DOHH2 (cell line): ENCODE measurements around the gene UPF2.

Source experiments
- H3F3A ChIP-seq: fragments of 200-600 bp; sonication (generic), shearing (Covaris generic); 2 replicates; pipeline ENCODE4 v1.6.0; 2016; ENCODE audit warnings: antibody characterized with exemption, mild to moderate bottlenecking; ENCODE audit not compliant: control insufficient read depth, insufficient read depth
- H3K27ac ChIP-seq: fragments of 200-600 bp; sonication (generic); 2 replicates; pipeline ENCODE4 v1.5.1; 2014; ENCODE audit warnings: low read depth, mild to moderate bottlenecking, low read length, moderate library complexity
- H3K27me3 ChIP-seq: fragments of 200-600 bp; sonication (generic); 2 replicates; pipeline ENCODE4 v1.6.1; 2014; ENCODE audit warnings: mild to moderate bottlenecking, low read length, mixed read lengths; ENCODE audit not compliant: control insufficient read depth
- H3K36me3 ChIP-seq: fragments of 200-600 bp; sonication (generic); 2 replicates; pipeline ENCODE4 v1.6.1; 2014; ENCODE audit warnings: mild to moderate bottlenecking, low read length, moderate library complexity, mixed read lengths; ENCODE audit not compliant: control insufficient read depth
- H3K4me1 ChIP-seq: fragments of 200-600 bp; sonication (generic); 2 replicates; pipeline ENCODE4 v1.6.1; 2014; ENCODE audit warnings: mild to moderate bottlenecking, low read length, mixed read lengths; ENCODE audit not compliant: control insufficient read depth
- H3K4me2 ChIP-seq: fragments of 200-600 bp; sonication (generic); 2 replicates; pipeline ENCODE4 v1.6.0; 2014; ENCODE audit warnings: mild to moderate bottlenecking, low read length, moderate library complexity
- H3K4me3 ChIP-seq: fragments of 200-600 bp; sonication (generic); 2 replicates; pipeline ENCODE4 v1.5.1; 2014; ENCODE audit warnings: mild to moderate bottlenecking, low read length, mixed read lengths
- H3K79me2 ChIP-seq: fragments of 200-600 bp; sonication (generic); 2 replicates; pipeline ENCODE4 v1.6.1; 2014; ENCODE audit warnings: mild to moderate bottlenecking, low read length, mixed read lengths; ENCODE audit not compliant: control insufficient read depth
- H3K9me2 ChIP-seq: fragments of 200-600 bp; sonication (generic); replicated peaks from 2 replicates; pipeline ENCODE4 v1.6.1; 2014; ENCODE audit warnings: mild to moderate bottlenecking, low read length, mixed read lengths; ENCODE audit not compliant: control insufficient read depth
- H3K9me3 ChIP-seq: fragments of 200-600 bp; sonication (generic); 2 replicates; pipeline ENCODE4 v1.6.1; 2014; ENCODE audit warnings: antibody characterized with exemption, low read length, mixed read lengths; ENCODE audit not compliant: control insufficient read depth, insufficient read depth
- H4K20me1 ChIP-seq: fragments of 200-600 bp; sonication (generic); 2 replicates; pipeline ENCODE4 v1.6.0; 2014; ENCODE audit warnings: low read depth, mild to moderate bottlenecking, antibody characterized with exemption, low read length, moderate library complexity; ENCODE audit not compliant: control insufficient read depth, insufficient read depth
- EZH2phosphoT487 ChIP-seq: fragments of 200-600 bp; sonication (generic); IDR thresholded peaks from 2 replicates; pipeline ENCODE4 v1.6.1; 2017; ENCODE audit warnings: borderline replicate concordance, mild to moderate bottlenecking, antibody characterized with exemption, low read length, moderate library complexity, mixed read lengths
- TF ChIP-seq, protein P1 (sequence below): fragments of 200-600 bp; sonication (generic); IDR thresholded peaks from one replicate; pipeline ENCODE4 v1.5.1; 2014; ENCODE audit warnings: antibody characterized with exemption, mild to moderate bottlenecking, low read depth, low read length; ENCODE audit not compliant: poor library complexity, severe bottlenecking

Gene UPF2

DNA sequence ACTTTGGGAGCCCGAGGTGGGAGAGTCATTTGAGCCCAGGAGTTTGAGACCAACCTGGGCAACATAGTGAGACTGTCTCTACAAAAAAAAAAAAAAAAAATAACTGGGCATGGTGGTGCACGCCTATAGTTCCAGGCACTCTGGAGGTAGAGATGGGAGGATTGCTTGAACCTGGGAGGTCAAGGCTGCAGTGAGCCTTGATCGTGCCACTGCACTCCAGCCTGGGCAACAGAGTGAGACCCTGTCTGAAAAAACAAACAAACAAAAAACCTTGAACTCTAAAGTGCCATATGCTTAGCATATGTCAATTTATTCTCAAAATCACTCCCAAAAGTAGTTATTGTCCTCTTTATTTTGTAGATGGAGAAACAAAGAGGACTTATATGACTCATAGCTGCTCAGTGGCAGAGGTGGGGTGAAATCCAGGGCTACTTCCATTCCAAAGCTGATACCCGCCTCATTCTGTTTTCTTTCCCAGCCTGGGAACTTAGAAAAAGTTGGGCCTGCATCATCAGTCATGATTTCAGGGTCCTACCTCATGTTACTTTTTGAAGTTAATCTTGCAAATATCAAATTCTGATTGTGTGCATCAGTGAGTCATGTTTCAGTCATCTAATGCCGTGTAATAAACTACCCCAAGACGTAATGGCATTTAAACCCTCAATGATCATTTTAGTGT lies 39.4 kb upstream of the UPF2 start:
- Histone ChIP-seq H3K9me3 (no peaks in the 10 kb centered on the region), H3K4me2 (no peak overlapping the region), H3F3A (no peaks in the 10 kb centered on the region), H3K27me3 (no peaks in the 10 kb centered on the region), H3K27ac (no peak overlapping the region), H3K79me2 (peaks cover 3% of the 10 kb centered on the region; the same call in 1 of the 2 replicates), H4K20me1 (no peaks in the 10 kb centered on the region), H3K4me3 (no peak overlapping the region), H3K4me1 (peaks cover 22% of the 10 kb centered on the region), H3K36me3 (peaks cover 4% of the 10 kb centered on the region), H3K9me2 (no peaks in the 10 kb centered on the region)
- TF ChIP-seq, protein P1, sequence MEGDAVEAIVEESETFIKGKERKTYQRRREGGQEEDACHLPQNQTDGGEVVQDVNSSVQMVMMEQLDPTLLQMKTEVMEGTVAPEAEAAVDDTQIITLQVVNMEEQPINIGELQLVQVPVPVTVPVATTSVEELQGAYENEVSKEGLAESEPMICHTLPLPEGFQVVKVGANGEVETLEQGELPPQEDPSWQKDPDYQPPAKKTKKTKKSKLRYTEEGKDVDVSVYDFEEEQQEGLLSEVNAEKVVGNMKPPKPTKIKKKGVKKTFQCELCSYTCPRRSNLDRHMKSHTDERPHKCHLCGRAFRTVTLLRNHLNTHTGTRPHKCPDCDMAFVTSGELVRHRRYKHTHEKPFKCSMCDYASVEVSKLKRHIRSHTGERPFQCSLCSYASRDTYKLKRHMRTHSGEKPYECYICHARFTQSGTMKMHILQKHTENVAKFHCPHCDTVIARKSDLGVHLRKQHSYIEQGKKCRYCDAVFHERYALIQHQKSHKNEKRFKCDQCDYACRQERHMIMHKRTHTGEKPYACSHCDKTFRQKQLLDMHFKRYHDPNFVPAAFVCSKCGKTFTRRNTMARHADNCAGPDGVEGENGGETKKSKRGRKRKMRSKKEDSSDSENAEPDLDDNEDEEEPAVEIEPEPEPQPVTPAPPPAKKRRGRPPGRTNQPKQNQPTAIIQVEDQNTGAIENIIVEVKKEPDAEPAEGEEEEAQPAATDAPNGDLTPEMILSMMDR, result no peak
- no peak for TF ChIP-seq EZH2phosphoT487

DNA sequence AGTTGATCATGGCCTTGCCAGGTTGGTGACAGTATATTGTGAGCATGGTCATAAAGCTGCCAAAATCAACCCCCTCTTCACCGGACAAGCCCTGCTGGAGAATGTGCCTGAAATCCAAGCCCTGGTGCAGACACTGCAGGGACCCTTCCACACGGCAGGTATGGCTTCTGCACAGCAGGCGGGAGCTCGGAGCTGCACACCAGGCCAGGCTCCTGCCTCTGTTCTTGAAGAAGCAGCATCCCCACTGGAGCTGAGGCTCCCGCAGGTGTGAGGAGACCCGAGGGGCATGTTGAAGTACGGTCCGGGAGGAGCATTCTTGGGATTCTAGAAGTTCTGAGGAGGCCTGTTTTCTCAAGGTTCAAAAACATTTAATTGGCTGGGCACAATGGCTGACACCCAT lies 38.9 kb upstream of the UPF2 start:
- no peaks in the 10 kb centered on the region for H3K9me3 ChIP-seq
- no peak for TF ChIP-seq EZH2phosphoT487
- TF ChIP-seq, protein P1, result no peak
- no peaks in the 10 kb centered on the region for H4K20me1 ChIP-seq
- no peak overlapping the region for H3K27ac ChIP-seq
- no peak overlapping the region for H3K4me3 ChIP-seq
- peaks cover 4% of the 10 kb centered on the region; the same call in 1 of the 2 replicates for H3K79me2 ChIP-seq
- H3K4me1 ChIP-seq, result peaks cover 25% of the 10 kb centered on the region
- H3K4me2 ChIP-seq, result no peak overlapping the region
- H3K27me3 ChIP-seq, result no peaks in the 10 kb centered on the region
- H3F3A ChIP-seq, result no peaks in the 10 kb centered on the region
- no peaks in the 10 kb centered on the region; the same call in 1 of the 2 replicates for H3K36me3 ChIP-seq
- H3K9me2 ChIP-seq, result no peaks in the 10 kb centered on the region

DNA sequence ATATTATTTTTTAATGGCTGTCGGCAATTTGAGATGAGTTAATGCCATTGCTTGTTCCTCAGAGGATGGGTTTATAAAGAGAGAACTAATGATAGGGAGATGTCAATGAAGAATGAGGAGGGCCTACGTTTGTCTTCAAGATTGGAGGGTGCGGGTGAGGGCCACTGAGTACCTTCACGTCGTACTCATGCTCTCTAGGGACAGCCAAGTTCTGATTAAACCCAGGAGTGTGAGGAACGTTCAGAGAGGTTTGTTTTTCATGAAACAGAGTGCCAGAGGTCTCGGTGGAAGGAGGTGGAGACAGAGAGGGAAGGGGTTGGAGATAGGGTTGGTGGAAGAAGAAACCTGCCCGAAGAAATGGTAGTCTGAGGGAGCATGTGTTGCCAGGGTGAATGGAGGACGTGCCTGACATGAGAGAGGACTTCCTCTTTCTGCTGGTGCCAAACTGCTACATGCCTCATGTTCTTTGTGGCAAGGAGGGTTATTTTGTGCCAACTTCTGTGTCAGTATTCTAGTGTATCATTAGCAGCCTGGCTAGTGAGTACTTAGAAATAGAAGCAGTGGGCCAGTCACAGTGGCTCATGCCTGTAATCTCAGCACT lies 35.1 kb upstream of the UPF2 start:
- Histone ChIP-seq H4K20me1 (no peaks in the 10 kb centered on the region), H3K27me3 (no peaks in the 10 kb centered on the region), H3K9me2 (no peaks in the 10 kb centered on the region), H3K36me3 (0 out of 2 replicates have a peak, but pooled peaks cover 6% of the 10 kb centered on the region), H3K4me1 (peaks cover 60% of the 10 kb centered on the region), H3F3A (peaks cover 7% of the 10 kb centered on the region; the same call in 1 of the 2 replicates), H3K4me2 (peak overlapping the region; percentile 40), H3K4me3 (peak overlapping the region; percentile 15), H3K79me2 (peaks cover 22% of the 10 kb centered on the region), H3K9me3 (no peaks in the 10 kb centered on the region), H3K27ac (peak overlapping the region; percentile 36)
- TF ChIP-seq EZH2phosphoT487, result no peak
- TF ChIP-seq, protein P1, result no peak
